Measurements from ENCODE around the gene MEN1.

DNA sequence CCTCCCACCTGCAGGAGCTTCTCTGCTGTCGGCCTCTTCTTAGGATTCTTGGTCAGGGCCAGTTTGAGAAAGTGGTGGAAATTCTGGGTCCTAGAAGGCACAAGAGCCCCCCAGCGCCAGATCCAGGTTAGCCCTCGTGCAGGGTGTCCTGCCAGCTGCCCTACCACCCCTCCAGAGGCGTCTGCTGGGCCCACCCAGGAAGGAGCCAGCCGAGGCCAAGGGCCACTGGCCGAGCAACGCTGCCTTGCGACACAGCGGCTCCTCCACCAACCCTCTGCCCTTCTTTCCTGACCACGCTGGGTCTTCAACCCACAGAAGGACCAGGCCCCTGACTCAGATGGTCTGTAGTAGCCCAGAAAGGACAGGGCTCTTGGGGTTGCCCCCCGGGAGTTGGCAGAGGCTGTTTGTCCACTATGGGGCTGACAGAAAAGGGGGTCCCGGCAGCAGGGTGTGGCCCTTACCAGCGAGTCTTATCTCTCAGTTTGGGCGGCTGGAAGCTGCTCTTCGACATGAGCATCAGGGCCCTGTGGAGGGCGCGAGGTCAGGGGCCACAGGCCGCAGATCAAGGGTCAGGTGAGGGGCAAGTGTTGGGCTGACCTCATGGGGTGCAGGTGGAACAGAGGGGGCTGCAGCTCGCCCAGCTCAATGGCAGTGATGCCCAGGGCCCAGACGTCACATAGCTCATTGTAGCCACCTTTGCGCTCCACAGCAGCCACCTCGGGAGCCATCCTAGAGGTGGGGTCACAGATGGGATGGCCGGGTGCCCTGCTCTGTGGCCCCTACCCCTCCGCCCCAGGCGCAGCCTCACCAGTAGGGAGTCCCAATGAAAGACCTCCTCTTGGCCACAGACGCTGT is 9.8 kb downstream of the MEN1 start:
- TF ChIP-seq ZNF138 (CRISPR knock-in tag; IDR thresholded peaks at IDR 0.05; ENCODE audit: low read depth) (no peak), MAFK (conservative IDR thresholded peaks at IDR 0.05 in 1 of 2, IDR thresholded peaks at IDR 0.05 in 1 of 2; ENCODE audit: low read length in 2 of 2) (no peak), ZNF354B (CRISPR knock-in tag; IDR thresholded peaks at IDR 0.05) (no peak), ZNF367 (CRISPR knock-in tag; IDR thresholded peaks at IDR 0.05; ENCODE audit: borderline replicate concordance) (no peak), ZNF501 (CRISPR knock-in tag; IDR thresholded peaks at IDR 0.05) (no peak)

Data from HepG2 (cell line).